GM19025 (cell line): ENCODE measurements around the gene CPA1.

ENCODE experiments used
- ATAC-seq: cut with Tn5 transposase; IDR thresholded peaks from one replicate; pipeline ENCODE4 v1.9.1; 2021; ENCODE audit warnings: mild to moderate bottlenecking, low read depth, moderate library complexity; ENCODE audit not compliant: unreplicated experiment

CPA1 gene

DNA sequence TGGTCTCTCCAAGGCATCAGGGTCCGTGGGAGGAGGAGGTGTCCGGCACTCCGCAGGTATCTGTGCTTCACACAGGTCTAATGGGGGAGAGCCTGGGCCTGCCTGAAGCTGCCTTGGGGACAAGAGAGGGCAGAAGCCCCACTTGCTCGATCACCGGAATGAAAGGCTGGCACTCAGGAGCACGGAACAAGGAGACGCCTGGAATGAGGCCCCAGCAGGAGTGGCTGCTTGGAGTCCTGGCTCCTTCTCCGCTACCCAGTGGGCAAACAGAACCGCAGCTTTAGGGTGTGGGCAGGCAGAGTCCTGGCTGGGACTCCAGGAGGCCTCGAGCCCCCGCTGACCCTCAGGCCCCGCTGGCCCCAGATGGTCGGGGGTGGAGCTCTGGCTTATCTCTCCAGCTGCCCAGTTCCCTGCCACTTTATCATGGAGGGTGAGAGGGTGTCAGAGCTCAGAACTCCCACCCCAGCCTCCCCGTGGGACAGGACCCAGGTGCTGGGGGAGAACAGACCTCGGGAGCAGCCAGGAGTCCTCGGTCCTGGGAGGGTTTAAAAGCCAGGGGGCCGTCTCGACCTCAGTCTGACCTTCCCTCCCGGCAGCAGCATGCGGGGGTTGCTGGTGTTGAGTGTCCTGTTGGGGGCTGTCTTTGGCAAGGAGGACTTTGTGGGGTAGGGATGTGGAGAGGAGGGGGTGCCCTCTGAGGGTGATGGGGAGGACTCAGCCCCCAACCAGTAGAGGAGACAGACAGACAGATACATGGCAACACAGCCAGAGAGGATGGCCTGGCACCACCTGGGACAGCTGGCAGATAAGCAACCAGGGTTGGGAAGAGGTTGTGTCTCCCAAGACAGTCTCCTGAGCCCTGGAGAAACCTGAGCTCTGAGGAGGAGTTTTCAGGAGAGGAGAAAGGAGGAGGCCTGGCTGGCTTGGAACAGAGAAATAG, at the start of gene CPA1:
TSS of gene CPA1 (plus strand) at position 574 of the 940 bp plus-strand sequence. CDS start at position 601, 27 bp downstream.
- no peak for ATAC-seq

- no peak for ATAC-seq
Observed at GRCh38 chr7:130332259-130333053, 47.8 kb upstream of the CPA1 start.

- ATAC-seq = no peak
Observed at GRCh38 chr7:130333832-130334231, 46.5 kb upstream of the CPA1 start.

GRCh38 chr7:130334274-130334673, 46.0 kb upstream of the CPA1 start:
- no peak for ATAC-seq

DNA sequence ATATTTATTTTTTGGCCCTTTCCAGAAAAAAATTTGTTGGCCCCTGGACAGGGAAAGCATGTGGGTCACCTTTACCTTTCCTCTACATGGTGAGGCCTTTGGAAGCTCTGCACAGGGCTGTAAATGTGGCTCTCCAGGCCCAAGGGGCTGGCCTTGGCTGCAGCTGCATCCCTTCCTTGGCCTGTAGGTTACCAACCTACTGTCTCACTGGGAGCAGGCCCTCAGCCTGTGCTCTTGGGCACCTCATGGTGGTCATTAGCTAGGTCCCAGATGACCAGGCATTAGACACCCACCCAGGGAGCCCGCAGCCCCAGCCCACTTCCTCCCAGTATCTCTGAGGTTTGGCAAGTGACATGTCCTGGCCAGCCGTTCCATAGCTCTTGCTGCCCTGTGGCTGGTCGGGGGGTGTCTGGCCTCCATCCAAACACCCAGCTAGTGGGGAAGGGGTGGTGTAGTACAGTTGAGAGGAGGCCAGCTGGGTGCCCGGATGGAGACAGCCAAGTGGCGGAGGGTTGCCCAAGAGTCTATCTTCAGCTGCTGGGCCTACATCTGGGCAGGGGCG, 42.8 kb upstream of the CPA1 start:
- ATAC-seq = no peak

DNA sequence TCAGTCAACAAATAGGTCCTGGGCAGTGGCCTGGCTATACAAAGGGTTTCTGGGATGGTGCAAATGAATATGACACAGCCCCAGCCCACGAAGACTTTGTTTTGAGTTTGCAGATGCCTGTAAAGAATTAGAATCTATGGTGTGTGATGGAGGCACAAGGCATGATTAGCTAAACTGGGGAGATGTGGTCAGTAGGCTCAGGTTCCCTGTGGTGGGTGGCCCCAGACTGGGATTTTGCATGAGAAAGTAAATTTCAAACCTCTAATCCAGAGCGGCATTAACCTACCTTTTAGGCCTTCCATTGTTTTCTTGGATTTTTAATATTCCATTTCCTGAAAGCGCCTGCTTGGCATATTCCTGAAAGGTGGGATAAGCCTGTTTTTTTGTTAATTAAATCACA, 42.1 kb upstream of the CPA1 start:
- no peak for ATAC-seq

DNA sequence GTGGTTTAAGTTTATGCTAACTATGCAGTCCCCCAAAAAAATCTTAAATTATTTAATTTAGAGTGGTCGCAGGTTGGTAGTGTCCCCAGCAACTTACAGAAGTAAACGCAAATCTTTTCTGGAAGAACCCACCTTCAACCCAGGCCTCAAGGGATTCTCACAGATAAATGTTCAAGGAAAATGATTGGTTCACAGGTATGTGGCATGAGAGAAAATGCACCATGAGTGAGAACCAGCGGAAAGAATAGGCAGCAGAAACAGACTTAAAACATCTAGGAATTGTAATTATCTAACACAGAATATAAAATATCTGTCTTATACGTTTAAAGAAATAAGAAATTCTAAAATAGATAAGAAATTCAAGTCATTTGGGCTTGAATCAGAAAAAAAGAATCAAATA, 38.4 kb upstream of the CPA1 start:
- ATAC-seq = no peak

DNA sequence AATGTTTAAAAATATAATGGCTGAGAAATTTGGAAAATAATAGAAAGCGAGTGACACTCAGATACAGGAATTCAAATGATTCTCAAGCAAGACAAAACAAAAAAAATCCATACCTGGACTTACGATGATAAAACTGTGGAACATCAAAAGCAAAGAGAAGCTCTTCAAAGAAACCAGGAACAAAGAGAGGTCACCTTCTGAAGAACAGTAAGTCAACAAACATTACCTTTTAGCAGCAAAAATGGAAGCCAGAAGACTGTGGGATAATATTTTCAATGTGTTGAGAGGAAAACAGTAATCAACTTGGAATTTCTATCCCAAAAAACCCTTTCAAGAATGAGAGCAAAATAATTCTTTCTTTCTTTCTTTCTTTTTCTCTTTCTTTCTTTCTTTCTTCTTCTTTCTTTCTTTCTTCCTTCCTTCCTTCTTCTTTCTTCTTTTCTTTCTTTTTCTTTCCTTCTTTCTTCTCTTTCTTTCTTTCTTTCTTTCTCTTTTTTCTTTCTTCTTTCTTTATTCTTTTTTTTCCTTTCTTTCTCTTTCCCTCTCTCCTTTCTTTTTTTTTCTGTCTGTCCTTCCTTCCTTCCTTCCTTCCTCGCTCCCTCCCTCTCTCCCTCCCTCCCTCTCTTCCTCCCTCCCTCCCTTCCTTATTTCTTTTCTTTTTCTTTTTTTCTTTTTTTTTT, 37.5 kb upstream of the CPA1 start:
- no peak for ATAC-seq

DNA sequence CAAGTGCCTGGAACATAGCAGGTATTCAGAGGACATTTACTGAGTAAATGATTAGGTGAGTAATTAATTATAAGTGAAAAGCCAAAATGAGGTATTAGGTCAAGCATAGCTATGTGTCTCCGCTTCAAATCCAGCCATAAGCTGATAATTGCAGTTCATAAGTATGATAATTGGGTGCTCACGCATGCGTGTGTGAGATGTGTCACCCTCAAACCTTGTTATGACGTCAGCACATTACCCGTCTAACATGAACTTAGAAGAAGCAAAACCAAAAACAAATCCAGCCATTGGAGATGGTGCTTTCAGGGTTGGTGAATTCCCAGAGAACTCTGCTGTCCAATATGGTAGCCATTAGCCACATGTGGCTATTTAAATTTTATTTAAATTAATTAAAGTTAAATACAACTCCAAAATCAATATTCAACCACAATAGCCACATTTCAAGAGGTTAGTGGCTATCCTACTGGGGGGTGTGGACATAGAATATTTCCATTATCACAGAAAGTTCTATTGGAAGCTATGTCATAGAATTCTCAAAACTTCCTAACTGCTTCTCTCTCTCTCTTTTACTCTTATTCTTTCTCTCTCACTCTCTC, 35.9 kb upstream of the CPA1 start, which contains the start of gene CPA5:
TSS of gene CPA5 (plus strand) at position 546 of the 596 bp plus-strand sequence. CDS start 1,670 bp downstream, outside the sequence.
- ATAC-seq = no peak

DNA sequence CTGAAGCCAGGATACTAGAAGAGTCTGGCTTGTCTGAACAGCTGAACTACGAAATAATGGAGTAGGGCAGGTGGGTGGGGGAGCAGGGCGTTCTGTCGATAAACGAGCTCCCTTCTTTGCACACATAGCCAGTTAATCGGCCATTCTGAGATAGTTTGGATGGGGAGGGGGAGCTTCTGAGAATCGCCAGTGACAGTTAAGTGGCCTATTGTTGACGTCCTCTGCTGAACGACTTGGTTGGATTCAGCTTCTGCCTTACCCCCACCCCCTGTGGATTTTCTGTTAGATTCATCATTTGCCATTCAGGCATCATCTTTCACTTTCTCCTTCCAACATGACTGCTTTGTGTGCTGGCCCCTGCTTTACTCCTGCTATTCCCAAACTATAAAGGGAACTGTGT, 35.2 kb upstream of the CPA1 start:
- ATAC-seq = no peak

- no peak for ATAC-seq
Observed at GRCh38 chr7:130345725-130346124, 34.6 kb upstream of the CPA1 start.

GRCh38 chr7:130346177-130346905, 34.0 kb upstream of the CPA1 start:
- no peak for ATAC-seq

DNA sequence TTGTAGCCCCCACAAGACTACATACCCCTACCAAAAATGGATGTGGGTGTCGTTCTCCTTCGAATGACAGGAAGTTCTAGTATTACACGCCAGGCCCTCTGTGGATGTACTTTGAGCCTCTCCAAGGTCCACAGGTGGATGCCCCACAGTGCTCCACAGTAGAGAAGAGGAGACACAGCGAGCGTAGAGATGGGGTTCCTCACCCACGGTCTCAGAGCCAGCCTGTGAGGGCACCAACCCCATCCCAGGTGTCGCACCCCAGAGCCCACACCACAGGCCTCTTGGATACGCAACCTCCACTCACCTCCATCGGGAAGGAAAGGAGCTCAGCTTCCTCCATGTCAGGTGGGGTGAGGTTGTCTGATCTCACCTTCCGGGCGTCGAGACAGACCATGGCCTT, 33.4 kb upstream of the CPA1 start:
- no peak for ATAC-seq

DNA sequence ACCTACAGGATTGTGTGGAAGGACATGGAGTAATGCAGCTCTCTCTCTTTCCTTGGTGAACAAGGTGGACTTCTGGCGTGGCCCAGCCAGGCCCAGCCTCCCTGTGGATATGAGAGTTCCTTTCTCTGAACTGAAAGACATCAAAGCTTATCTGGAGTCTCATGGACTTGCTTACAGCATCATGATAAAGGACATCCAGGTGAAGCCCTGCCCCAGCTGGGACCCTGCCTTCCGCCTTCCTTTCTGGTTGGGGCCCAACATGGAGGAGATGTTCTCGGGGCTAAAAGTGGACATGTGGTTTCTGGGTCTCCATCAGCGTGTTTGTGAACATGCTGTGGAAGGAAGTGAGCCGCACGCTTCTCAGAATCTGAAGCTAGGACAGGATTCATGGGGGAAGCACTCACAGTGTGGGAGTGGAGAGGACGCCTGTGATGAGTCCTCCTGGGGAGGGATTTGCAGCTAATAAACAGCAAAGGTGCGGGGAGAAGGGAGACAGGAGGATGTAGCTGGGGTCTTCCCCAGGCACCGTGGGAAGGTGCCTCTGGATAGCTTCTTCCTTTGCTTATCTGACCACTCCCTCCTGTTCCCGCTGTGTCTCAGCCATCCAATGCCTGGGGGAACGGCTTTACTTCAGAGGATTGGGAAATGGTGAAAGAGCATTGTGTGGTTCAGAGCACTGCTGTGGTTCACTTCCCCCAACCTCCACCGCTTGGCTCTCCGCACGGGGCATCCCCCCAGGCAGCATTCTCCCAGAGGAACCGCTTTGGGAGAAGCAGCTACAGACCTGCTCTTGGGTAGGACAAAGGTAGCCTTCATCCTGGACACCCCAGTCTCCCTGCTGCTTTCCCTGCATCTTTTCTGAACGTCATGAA, 30.1 kb upstream of the CPA1 start:
- no peak for ATAC-seq

GRCh38 chr7:130350945-130351790, 29.1 kb upstream of the CPA1 start:
- ATAC-seq = no peak

GRCh38 chr7:130351791-130352090, 28.6 kb upstream of the CPA1 start:
- no peak for ATAC-seq

DNA sequence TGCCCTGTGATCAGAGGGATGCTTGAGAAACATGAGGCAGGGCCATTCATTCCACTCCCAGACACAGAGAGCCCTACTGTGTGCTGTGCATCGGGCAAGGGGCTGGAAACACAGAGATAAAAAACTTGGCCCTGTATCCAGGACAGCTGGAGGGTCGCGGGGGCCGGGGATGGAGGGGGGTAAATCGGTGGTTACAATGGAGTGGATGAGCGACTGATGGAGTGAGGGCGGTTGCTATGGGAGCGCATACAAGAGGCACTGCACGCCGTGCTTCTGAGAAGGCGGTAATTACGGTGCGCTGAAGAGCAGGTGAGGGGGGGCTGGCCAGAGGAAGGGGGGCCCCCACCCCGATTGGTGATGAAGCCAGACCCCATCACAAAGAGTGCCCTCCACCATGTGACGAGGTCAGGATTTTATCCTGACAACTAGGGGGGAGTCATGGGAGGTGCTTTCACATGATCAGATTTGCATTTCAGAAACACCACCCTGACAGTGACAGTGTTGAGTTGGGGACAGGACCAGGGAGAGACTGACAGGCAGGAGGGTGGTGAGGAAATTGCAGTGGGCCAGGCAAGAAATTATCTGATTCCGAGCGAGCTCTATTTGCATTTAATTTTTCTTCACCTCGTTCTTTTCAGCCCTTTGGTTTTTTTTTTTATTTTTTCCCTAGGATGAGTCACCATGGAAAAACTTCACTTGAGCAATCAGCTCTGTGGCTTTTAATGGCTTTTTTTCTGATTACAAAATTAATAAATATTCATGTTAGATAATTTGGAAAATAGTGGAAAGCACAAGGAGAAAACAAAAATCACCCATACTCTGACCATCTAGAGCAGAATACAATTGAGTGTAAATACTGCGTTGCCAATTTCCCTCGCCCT, 27.9 kb upstream of the CPA1 start:
- no peak for ATAC-seq
